NB4 (cell line): ENCODE data around the gene CD28.

ENCODE experiments used
- CTCF ChIP-seq: IDR thresholded peaks from one replicate; pipeline ENCODE4 v1.5.1; 2012; ENCODE audit warnings: low read depth, low read length
- POLR2A ChIP-seq: IDR thresholded peaks from 2 replicates; pipeline ENCODE4 v1.6.1; 2011; ENCODE audit warnings: mild to moderate bottlenecking; ENCODE audit not compliant: insufficient read length; ENCODE audit errors: extremely low read depth
- TF ChIP-seq, protein P1 (sequence below): IDR thresholded peaks from 2 replicates; pipeline ENCODE4 v1.6.1; 2011; ENCODE audit warnings: low read depth, low read length

GRCh38 chr2:203774760-203775159, 68.3 kb downstream of the CD28 start:
- TF ChIP-seq POLR2A: no peak
- no peak for TF ChIP-seq CTCF
- TF ChIP-seq, protein P1, sequence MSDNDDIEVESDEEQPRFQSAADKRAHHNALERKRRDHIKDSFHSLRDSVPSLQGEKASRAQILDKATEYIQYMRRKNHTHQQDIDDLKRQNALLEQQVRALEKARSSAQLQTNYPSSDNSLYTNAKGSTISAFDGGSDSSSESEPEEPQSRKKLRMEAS: no peak
